GM18858 (cell line): Measurements from ENCODE around the gene AQP12B.

Experiments used
- ATAC-seq: cut with Tn5 transposase; IDR thresholded peaks from one replicate; pipeline ENCODE4 v1.9.1; 2021; ENCODE audit not compliant: unreplicated experiment

AQP12B gene

DNA sequence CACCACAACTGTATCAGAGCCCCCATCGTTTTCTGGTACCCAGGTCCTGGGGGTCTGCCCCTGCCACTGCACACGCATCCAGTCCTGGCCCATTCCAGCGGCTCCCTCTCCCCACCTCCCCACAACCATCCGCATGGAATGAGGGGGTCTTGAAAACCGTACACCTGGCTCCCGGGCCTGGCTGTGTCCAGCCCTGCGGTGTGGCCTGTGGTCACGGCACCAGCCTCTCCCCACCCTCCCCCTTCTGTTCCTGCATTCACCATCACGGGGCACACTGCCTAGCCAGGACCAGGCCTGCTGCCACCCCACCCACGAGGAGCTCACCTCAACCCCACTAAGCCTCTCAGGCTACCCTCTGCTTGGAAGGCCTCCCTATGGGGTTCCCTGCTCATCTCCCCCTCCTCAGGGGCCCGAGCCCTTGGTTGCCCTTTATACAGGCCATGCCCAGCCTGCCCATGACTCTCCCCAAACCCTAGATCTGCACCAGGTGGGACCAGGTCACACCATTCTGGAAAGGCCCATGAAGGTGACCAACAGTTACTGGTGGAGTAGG is 46.0 kb downstream of the AQP12B start:
- no peak for ATAC-seq

DNA sequence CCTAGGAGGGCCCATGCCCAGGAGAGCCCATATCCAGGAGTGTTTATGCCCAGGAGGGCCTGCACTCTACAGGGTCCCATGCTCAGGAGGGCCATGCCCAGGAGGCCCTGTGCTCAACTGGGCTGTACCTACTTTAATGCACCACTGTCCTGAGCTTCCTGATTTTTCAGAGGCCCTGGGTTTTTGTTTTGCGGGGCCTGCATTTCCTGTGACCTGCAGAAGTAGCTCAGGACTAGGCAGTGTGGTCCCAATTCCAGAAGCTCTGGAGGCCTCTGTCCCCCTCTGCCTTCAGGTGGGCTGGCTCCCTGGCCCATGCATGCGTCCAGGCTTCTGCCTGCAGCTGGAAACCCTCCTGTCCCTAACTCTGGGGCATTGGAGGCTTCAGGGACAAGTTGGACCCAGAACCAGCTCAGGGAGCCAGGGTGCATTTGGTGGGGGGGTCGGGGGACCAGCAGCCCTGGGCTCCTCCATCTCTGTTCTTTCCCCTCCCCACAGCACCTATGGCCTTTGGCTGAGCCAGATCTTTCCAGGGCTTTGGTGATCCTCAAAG is 46.6 kb downstream of the AQP12B start:
- ATAC-seq = no peak

DNA sequence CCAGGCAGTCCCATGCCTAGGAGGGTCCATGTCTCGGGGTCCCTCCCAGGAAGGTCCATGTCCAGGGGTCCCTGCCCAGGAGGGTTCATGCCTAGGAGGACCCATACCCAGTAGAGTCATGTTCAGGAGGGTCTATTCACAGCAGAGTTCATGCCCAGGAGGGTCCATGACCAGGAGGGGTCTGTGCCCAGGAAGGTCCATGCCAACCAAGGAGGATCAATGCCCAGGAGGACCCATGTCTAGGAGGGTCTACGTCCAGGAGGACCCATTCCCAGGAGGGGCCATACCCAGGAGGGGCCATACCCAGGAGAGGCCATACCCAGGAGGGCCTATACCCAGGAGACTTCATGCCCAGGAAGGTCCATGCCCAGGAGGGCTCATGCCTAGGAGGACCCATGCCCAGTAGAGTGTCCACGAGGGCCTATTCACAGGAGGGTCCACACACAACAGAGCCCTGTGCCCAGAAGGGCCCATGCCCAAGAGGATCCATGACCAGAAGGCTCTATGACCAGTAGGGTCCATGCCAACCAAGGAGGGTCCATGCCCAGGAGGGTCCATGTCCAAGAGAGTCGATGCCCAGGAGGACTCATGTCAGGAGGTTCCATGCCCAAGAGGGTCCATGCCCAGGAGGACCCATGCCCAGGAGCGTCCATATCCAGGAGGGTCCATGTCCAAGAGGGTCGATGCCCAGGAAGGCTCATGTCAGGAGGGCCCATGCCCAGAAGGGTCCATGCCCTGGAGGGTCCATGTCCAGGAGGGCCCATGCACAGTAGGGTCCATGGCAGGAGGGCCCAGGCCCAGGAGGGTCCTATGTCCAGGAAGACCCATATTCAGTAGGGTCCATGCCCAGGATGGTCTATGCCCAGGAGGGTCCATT is 47.3 kb downstream of the AQP12B start:
- ATAC-seq = no peak

DNA sequence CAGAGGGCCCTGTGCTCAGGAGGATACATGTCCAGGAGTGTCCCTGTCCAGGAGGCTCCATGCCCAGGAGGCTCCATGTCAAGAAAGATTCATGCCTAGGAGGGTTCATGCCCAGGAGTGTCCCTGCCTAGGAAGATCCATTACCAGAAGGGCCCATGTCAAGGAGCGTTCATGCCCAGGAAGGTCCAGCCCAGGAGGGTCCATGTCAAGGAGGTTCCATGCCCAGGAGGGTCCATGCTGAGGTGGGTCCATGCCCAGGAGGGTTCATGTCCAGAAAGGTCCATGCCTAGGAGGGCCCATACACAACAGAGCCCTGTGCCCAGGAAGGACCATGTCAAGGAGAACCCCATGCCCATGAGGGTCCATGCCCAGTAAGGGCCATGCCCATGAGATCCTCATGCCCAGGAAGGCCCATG is 50.4 kb downstream of the AQP12B start:
- ATAC-seq = no peak

DNA sequence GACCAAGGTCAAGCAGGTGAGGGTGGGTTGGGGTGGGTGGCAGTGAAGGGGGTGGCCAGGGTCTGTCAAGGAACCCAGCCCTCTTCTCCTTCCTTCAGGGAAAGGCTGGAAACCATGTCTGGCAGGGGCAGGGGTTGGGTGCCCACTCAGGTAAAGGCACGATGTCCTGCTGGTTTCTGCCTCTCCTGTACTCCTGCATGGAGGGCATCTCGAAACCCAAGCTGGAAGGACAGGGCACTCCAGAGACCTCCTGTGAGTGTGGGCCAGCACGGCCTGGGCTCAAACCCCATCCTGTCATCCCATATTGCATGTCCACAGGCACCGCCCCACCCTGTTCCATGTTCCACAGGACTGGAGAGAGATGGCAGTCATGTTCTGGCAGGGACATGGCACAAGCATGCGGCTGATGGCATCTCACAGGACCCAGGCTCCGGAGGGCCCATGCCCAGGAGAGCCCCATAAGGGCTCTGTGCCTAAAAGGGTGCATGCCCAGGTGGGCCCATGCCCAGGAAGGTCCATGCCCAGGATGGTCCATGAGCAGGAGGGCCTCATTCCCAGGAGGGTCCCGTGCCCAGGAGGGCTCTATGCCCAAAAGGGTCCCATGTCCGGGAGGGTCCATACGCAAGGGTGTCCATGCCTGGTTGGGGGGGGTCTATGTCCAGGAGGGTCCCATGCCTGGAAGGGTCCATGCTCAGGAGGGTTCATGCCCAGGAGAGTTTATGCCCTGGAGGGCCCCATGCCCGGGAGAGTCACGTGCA is 51.0 kb downstream of the AQP12B start:
- ATAC-seq = no peak

DNA sequence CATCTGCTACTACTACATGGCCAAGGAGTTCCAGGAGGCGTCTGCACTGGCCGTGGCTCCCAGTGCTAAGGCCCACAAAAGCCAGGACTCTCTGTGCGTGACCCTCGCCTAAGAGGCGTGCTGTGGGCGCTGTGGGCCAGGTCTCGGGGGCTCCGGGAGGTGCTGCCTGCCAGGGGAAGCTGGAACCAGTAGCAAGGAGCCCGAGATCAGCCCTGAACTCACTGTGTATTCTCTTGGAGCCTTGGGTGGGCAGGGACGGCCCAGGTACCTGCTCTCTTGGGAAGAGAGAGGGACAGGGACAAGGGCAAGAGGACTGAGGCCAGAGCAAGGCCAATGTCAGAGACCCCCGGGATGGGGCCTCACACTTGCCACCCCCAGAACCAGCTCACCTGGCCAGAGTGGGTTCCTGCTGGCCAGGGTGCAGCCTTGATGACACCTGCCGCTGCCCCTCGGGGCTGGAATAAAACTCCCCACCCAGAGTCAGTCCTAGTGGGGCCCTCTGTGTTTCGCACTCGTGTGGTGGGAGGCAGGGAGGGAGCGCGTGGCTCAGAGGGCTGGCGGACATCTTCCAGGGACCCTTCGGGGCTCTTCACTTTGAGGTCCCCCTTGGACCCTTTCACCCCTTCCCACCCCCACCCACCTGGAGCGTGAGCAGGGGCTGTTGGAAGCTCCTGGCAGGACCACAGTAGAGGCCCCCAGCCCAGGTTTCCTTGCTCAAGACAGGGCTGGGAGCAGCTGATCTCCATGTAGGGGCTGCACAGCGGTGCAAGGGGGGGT is 51.7 kb downstream of the AQP12B start:
- no peak for ATAC-seq

DNA sequence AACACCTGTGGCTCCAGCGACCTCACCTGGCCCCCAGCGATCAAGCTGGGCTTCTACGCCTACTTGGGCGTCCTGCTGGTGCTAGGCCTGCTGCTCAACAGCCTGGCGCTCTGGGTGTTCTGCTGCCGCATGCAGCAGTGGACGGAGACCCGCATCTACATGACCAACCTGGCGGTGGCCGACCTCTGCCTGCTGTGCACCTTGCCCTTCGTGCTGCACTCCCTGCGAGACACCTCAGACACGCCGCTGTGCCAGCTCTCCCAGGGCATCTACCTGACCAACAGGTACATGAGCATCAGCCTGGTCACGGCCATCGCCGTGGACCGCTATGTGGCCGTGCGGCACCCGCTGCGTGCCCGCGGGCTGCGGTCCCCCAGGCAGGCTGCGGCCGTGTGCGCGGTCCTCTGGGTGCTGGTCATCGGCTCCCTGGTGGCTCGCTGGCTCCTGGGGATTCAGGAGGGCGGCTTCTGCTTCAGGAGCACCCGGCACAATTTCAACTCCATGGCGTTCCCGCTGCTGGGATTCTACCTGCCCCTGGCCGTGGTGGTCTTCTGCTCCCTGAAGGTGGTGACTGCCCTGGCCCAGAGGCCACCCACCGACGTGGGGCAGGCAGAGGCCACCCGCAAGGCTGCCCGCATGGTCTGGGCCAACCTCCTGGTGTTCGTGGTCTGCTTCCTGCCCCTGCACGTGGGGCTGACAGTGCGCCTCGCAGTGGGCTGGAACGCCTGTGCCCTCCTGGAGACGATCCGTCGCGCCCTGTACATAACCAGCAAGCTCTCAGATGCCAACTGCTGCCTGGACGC is 52.5 kb downstream of the AQP12B start:
- ATAC-seq = no peak

DNA sequence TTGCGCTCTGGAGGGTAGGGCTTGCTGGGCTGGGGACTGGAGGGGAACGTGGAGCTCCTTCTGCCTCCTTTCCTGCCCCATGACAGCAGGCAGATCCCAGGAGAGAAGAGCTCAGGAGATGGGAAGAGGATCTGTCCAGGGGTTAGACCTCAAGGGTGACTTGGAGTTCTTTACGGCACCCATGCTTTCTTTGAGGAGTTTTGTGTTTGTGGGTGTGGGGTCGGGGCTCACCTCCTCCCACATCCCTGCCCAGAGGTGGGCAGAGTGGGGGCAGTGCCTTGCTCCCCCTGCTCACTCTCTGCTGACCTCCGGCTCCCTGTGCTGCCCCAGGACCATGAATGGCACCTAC is 53.1 kb downstream of the AQP12B start:
- ATAC-seq = no peak

DNA sequence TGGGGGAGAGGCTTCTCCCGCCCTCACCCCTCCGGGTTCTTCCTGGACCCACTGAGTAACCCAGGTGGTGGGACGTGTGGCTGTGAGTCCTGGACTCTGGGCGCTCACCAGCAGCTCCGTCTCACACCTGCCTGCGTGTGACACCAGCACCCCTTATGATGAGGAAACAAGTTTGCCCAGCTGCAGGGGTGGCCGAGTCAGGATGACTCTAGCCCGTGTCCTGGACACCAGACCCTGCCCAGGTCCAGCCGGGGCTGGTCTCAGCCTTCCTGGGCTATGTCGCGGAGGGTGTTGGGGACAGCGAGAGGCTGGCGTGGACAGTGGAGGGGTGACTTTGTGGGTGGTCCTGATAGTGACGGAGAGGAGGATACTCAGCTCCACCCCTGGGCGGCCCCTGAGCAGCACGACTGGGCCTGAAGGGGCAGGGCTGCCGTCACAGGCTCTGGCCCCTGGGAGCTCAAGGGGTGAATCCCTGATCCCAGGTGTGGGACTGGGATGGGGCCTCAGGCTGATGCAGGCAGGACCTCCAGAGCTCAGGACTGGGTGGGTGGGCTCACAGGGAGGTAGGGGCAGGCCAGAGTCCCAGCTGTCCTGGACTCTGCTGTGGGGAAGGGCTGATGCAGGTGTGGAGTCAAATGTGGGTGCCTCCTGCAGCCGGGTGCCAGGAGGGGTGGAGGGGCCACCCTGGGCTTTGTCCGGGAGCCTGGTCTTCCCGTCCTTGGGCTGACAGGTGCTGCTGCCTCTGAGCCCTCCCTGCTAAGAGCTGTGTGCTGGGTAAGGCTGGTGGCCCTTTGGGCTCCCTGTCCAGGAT is 53.7 kb downstream of the AQP12B start:
- ATAC-seq = no peak

DNA sequence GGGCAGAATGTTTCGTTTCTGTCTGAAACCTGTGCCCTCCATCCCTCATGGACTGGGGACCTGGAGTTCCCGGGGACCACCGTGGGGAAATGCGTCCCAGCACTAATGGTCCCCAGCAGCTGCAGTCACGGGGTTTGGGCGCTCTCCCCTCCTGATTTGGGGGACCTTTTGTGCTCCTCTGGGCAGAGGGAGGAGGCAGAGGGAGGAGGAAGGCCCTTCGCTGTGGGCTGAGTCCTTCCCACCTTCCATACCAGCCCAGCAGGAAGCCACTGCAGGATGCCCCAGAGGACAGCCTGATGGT is 54.2 kb downstream of the AQP12B start:
- no peak for ATAC-seq

DNA sequence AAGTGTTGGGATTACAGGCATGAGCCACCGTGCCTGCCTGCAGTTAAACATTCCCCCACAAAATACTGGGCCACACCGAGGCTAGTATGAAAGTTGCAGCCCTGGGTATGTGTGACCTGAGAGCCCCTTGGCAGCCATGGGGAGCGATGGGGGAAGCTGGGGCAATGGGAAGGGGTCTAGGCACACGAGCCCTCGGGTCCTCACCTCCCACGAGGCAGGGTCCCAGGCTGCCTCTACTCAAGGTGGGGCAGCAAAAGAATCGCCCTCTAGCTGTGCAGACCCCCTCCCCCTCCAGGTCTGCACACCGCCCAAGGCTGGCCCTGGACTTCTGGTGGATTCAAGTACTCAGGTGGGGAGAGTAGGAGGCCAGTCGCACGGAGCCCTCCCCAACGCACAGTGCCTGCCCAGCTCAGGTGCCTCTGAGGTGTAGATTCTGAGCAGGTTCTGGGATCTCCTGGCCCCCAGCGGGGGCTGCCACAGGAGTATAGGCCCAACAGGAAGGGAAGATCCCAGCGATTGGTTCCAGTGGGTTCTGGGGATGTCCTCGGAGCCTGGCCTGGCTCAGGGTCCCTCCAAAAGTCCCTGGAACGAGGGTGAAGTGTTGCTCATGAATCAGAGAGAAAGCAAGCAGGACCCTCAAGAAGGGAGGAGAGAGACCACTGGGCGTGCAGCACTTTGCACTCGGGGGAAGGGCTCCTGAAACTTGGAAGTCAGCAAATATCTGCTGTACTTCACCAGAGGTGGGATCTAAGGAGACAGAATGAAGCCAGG is 54.8 kb downstream of the AQP12B start:
- no peak for ATAC-seq

DNA sequence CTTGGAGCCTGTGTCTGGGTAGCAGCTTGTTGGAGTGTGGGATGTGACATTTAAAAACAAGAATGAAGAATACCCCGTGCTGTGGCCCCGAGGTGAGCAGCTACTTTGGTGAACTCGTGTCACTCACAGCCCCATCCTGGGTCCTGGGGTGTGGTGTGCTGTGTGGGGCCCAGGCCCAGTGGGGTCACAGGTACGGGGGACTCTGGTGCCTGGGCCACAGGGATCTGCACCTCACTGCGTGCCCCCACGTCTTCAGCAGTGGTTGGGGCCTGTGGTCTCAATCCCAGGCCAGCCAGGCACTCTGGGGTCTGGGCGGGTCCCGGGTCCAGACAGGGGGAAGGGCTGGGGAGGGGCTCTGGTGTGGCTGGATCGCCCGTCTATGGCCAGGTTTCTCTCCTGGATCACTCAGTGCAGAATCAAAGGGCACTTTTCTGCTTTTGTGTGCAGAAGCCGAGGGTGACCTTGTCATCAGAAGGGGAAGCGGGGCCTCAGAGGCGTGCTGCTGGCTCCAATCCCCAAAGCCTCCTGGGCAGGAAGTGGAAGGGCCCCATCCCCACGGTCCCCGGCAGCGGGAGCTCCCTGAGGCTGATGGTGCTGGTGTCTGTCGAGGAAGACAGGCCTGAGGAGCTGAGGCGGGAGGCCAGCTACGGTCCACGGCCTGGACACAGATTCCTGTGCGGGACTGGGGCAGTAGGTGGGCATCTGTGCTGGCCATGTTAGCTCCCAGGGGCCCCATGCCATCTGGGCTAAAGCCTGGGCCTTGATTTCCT is 56.0 kb downstream of the AQP12B start:
- no peak for ATAC-seq
